Glutamatergic neuron (in vitro differentiated cells): ENCODE data around the gene CARD8. TPM values are rescaled to one million over a fixed set of nuclear protein-coding genes. Genes with fewer than 3 reads are reported as not detected.

Experiments used
- DNase-seq: peaks from one replicate; pipeline ENCODE4 v3.0.0; 2022
- H3K27ac Mint-ChIP-seq: one replicate; pipeline ENCODE4 v1.8.0; 2020; ENCODE audit warnings: mild to moderate bottlenecking, mixed read lengths, inconsistent platforms; ENCODE audit not compliant: unreplicated experiment
- H3K27me3 Mint-ChIP-seq: one replicate; pipeline ENCODE4 v1.8.0; 2020; ENCODE audit warnings: mild to moderate bottlenecking, moderate library complexity, mixed read lengths, inconsistent platforms; ENCODE audit not compliant: unreplicated experiment
- H3K36me3 Mint-ChIP-seq: one replicate; pipeline ENCODE4 v1.8.0; 2020; ENCODE audit warnings: mild to moderate bottlenecking, mixed read lengths, inconsistent platforms; ENCODE audit not compliant: unreplicated experiment
- H3K4me1 Mint-ChIP-seq: one replicate; pipeline ENCODE4 v1.8.0; 2020; ENCODE audit warnings: mild to moderate bottlenecking, low read depth, mixed read lengths, inconsistent platforms; ENCODE audit not compliant: unreplicated experiment
- H3K4me3 Mint-ChIP-seq: one replicate; pipeline ENCODE4 v1.8.0; 2020; ENCODE audit warnings: mild to moderate bottlenecking, mixed read lengths, inconsistent platforms; ENCODE audit not compliant: unreplicated experiment
- H3K9me3 Mint-ChIP-seq: one replicate; pipeline ENCODE4 v1.8.0; 2020; ENCODE audit warnings: mild to moderate bottlenecking, moderate library complexity, mixed read lengths, inconsistent platforms; ENCODE audit not compliant: unreplicated experiment
- CTCF ChIP-seq: fragments of 200-600 bp; sonication (generic); IDR thresholded peaks from one replicate; pipeline ENCODE4 v1.5.0; 2021; ENCODE audit not compliant: partially characterized antibody, unreplicated experiment
- total RNA-seq: library from RNA; stranded (reverse); fragmentation: NEBNext Ultra II Directional; extraction: Animal tissue kit (Norgen Biotek cat#: 25700); gene quantifications from one replicate; pipeline ENCODE4 v1.2.1, GENCODE V29; 2021; ENCODE audit not compliant: unreplicated experiment

The CARD8 gene
- total RNA-seq, 1 donor from 2014 or later = 41.9 TPM

- Mint-ChIP-seq H3K36me3 (no peaks in the 10 kb centered on the region), H3K4me3 (no peak overlapping the region), H3K4me1 (no peaks in the 10 kb centered on the region), H3K27me3 (no peaks in the 10 kb centered on the region), H3K9me3 (peaks cover 5% of the 10 kb centered on the region), H3K27ac (no peak overlapping the region)
- DNase-seq = peak; percentile 96
- no peak for TF ChIP-seq CTCF
Measured at GRCh38 chr19:48203794-48204628, 51.7 kb downstream of the CARD8 start.

GRCh38 chr19:48203222-48203793, 52.4 kb downstream of the CARD8 start:
- Mint-ChIP-seq H3K27me3 (peaks cover 2% of the 10 kb centered on the region), H3K36me3 (no peaks in the 10 kb centered on the region)

DNA sequence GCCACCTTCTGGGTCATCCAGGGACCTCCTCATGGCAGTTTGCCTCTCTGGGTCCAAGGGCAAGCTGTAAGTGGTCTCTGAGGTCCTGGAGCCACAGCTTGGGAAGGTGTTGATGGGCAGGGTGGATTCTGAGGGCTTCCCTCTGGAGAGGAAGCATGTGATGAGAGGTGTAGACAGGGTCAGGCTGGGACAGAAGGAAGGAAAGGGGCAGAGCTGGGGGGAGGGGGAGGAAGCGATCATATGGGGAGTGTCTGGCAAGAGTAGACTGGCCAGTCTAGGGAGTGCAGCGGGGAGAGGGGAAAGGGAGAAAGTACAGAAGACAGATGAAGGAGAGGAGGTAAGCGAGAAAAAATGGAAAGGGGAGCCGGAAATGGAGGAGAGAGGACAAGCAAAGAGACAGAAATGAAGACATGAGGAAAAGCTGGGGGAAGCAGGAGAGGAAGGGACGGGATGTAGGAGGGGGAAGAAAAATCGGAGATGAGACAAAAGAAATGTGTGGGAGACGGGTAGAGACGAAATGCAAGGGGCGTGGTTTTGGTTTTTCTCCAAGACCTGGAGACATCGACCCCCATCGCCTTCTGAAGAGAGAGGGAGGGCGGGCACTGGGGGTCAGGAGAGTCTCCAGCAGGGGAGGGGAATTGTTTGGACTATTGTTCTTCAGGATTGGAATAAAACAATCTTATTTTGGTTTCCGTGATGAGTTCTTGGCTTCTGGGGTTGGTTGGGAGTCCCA, 58.6 kb downstream of the CARD8 start:
- peaks cover 4% of the 10 kb centered on the region for H3K9me3 Mint-ChIP-seq
- H3K4me3 Mint-ChIP-seq = no peak overlapping the region
- DNase-seq = no peak
- TF ChIP-seq CTCF = no peak
- H3K4me1 Mint-ChIP-seq = no peaks in the 10 kb centered on the region
- H3K27me3 Mint-ChIP-seq = peaks cover 8% of the 10 kb centered on the region
- no peaks in the 10 kb centered on the region for H3K36me3 Mint-ChIP-seq
- no peak overlapping the region for H3K27ac Mint-ChIP-seq

More at GRCh38 chr19:48203222-48203793, 52.4 kb downstream of the CARD8 start:
- Mint-ChIP-seq H3K4me1 (no peaks in the 10 kb centered on the region), H3K27ac (no peak overlapping the region), H3K9me3 (peaks cover 5% of the 10 kb centered on the region), H3K4me3 (no peak overlapping the region)
- no peak for DNase-seq
- TF ChIP-seq CTCF = no peak

DNA sequence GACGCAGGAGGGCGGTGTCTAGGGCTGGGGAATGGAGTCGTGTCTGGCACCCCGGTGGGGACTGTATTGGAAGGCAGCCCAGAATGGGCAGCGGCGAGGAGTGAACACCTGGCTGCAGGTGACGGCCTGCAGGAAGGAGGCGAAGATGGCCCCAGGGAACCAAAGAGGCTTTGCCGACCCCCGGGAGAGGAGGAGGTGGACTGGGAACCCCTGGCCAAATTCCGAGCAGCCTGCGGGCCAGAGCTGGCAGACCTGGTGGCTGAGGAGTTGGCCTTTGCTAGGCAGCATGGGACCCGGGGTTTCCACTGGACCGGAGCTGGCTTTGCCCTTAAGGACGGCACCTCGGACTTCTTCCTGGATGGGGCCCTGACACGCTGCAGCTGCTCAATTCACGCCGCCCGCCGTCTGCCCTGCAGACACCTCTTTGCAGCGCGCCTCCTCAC, 59.4 kb downstream of the CARD8 start:
- Mint-ChIP-seq H3K4me1 (no peaks in the 10 kb centered on the region), H3K9me3 (peaks cover 4% of the 10 kb centered on the region), H3K4me3 (no peak overlapping the region), H3K36me3 (no peaks in the 10 kb centered on the region), H3K27me3 (peaks cover 8% of the 10 kb centered on the region), H3K27ac (no peak overlapping the region)
- DNase-seq = no peak
- TF ChIP-seq CTCF = no peak
